ENCODE measurements around the gene ZNF609.
"Not testable (repeated sequence)": the region's sequence is repeated elsewhere in the genome, so short reads cannot be mapped to it uniquely, and the experiment has no call there.

The ZNF609 gene

GRCh38 chr15:64586259-64586870 lies 126.0 kb downstream of the ZNF609 start:
- DNase-seq (ENCODE audit: low read depth) = no peak

DNA sequence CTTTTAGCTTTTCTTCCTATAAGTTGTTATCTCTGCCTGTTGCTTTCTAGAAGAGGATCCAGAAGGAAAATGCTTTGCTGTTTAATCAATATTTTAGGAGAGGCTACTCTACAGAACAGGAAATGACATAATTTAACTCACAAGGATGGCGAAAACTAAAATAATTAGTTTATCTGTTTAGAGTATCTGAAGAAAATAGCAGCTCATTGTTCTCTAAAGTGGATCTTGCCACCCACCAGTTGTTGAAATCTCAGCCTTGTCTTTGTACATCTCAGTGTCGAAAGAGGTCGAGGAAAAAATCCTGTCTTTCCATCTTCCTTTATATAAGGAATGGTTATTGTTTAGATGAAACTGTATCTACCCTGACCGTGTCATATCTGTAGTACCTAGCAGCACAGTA lies 126.6 kb downstream of the ZNF609 start:
- no peak for DNase-seq (ENCODE audit: low read depth)

DNA sequence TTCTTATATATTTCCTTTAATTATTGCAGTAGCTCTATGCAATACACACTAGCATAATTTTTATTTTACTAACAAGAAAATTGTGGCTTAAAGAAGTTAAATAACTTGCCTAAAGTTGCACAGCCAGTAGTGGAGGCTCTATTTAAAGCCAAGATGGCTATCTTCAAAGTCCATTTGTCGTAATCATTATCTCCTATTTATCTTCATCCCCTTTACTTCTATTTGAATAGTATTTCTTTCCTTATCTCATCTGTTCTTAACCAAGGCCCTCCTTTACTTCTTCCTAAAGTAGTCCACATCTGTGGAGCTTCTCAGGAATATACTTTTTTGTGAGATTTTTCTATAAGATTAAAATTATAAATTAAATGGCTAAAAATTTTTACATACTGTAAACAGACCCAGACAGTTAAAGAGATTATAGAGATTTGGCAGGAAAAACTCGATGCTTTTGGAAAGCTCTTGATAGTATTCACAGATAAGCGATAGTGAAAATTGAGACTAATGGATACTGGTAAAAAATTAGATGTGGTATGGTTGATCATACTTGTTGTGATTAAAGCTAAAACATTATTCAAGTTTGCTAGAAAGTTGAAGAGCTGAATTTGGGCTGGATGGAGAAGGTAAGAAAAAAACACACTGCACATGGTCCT lies 129.2 kb downstream of the ZNF609 start:
- DNase-seq (ENCODE audit: low read depth) = no peak

- DNase-seq (ENCODE audit: low read depth) = not testable (repeated sequence)
These were observed 132.5 kb downstream of the ZNF609 start for GRCh38 chr15:64592845-64593244.

GRCh38 chr15:64596701-64597476 lies 136.5 kb downstream of the ZNF609 start:
- no peak for DNase-seq (ENCODE audit: low read depth)

- DNase-seq (ENCODE audit: low read depth) = no peak
These were observed 137.1 kb downstream of the ZNF609 start for GRCh38 chr15:64597477-64597822.

DNA sequence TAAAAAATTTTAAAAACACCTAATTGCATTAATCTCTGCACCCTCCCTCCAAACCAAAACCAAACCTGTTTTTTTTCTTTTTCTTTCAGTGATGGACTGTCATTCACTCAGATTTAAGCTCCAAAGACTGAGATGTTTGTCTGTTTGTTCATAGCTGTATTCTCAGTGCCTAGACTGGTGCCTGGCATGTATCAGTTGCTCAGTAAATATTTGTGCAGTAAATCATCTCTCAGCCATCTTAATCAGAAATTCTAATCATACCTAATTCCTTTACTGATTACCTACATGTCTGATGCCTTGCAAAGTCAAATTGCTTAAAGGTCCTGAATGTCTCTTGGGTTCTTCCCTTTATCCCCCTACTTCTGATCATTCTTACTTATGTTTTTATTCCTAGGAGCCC lies 138.8 kb downstream of the ZNF609 start:
- no peak for DNase-seq (ENCODE audit: low read depth)

GRCh38 chr15:64599716-64600115 lies 139.3 kb downstream of the ZNF609 start:
- no peak for DNase-seq (ENCODE audit: low read depth)

DNA sequence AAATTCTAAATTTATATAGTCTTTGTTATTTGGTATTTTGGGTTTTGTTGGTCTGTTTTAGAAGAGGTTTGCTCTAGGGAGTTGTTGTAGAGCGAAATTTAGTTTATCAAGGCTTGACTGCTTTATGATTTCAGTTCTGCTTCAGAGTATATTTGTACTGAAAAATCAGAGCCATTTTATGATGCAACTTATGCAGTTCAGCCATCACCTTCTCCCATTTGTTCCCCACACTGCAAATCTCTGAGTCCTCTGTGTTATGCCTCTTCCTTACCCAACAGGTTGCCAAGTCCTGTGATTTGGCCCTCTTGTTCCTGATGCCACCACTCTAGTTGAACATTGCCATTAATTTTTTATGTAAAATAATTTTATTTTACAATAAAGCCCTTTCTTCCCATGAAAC lies 140.4 kb downstream of the ZNF609 start:
- no peak for DNase-seq (ENCODE audit: low read depth)

- no peak for DNase-seq (ENCODE audit: low read depth)
These were observed 143.9 kb downstream of the ZNF609 start for GRCh38 chr15:64604319-64604718.

GRCh38 chr15:64607416-64607815 lies 147.0 kb downstream of the ZNF609 start:
- DNase-seq (ENCODE audit: low read depth) = not testable (repeated sequence)

GRCh38 chr15:64610257-64610919 lies 150.0 kb downstream of the ZNF609 start:
- no peak for DNase-seq (ENCODE audit: low read depth)

DNA sequence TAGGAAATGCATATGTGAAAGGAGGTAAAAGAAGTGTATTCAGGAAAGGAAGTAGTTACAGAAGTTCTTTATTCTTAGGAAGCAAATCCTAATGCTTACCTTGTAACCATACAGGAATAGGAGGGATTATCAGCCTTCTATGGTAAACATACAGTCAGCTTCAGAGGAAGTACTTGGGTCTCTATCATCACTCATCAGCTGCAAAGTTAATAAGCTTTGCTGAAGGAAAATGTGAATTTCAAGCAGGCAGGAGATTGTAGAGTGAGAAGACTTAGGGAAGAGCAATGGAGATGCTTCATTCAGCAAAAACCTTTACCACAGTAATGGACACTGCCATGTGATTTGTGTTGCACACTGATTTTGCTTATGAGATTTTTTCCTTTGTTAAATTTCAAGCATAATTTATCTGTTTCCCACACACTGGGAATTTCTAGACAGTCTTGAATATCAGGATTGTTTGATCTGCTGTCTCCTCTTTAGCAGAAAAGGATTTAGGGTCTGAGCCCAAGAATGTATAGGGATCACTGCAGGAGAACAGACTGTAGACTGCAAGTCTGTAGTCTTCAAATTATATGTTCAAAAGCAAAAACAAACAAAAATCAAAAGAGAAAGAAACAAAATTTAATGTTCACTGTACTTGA lies 150.8 kb downstream of the ZNF609 start:
- no peak for DNase-seq (ENCODE audit: low read depth)

- no peak for DNase-seq (ENCODE audit: low read depth)
These were observed 154.1 kb downstream of the ZNF609 start for GRCh38 chr15:64614519-64614918.

DNA sequence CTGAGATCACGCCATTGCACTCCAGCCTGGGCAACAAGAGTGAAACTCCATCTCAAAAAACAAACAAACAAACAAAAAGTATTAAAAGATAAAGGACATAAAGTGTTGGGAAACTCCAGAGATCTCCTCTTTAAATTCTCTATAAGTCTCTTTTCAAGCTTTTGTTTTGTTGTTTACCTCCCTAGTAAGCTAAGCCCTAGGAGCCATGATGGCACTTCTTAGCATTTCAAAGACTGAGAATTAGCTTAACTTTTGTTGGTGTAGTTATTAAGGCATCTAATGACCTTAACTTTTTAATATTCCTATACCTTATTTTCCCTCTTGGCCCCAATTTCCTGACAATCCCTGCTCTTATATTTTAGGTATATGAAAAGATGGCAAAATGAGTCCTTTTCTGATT lies 157.3 kb downstream of the ZNF609 start:
- DNase-seq (ENCODE audit: low read depth) = no peak

DNA sequence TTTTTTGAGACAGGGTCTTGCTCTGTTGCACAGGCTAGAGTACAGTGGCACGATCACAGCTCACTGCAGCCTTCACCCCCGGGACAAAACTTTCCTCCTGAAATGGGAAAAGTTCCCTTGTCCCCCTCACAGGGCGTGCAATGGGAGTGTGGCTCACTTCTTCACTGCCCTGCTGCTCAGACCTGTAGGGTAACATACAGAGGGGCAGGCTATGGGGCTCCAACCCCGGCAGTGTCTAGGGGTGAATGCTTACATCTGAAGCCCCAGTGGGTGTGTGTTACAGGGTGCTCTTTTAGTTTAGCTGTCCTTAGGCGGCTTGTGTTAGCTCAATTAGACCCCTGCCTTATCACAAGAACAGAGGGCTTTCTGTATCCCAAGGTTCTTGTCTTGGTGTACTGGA lies 157.8 kb downstream of the ZNF609 start:
- no peak for DNase-seq (ENCODE audit: low read depth)

- no peak for DNase-seq (ENCODE audit: low read depth)
These were observed 158.2 kb downstream of the ZNF609 start for GRCh38 chr15:64618540-64618939.

GRCh38 chr15:64619880-64620839 lies 159.8 kb downstream of the ZNF609 start:
- no peak for DNase-seq (ENCODE audit: low read depth)

GRCh38 chr15:64621056-64621455 lies 160.7 kb downstream of the ZNF609 start:
- DNase-seq (ENCODE audit: low read depth) = no peak

DNA sequence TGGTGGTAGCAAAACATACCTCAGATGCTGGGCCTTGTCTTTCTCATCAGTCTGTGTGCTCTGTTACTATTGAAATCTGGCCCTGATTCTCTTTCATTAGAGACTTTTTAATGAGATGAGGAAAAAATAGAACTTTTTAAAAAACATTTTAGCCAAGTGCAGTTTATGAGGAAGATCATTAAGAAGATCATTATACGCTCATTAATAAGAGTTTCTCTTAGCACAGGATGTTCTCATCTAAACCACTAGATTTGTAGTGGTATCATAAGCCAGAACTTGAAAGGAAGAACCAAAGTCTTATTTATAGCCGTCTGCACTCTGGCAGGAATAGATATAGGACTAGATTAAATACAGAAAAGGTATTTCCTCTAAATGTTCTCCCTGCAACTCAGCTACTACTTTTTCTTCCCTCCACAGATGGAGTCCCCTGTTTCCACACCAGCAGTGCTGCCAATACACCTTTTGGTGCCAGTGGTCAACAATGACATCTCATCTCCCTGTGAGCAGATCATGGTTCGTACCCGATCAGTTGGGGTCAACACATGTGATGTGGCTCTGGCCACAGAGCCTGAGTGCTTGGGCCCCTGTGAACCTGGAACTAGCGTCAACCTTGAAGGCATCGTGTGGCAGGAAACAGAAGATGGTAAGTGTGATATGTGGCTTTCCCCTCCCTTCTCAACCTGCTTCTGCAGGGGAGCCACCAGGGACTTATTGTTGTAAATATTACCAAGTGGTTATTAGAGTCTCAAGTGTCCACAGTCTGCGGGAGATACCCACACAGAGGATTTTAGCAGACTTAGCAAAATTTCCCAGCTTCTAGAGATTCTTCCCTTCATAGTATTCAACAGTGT lies 162.3 kb downstream of the ZNF609 start:
- peak; percentile 17 for DNase-seq (ENCODE audit: low read depth)

Data from activated T-cell treated with anti-CD3 and anti-CD28 coated beads for 1 hour (primary cell).